VCaP (cell line): ENCODE data around the gene EVI2A.
"Not testable (repeated sequence)": the region's sequence is repeated elsewhere in the genome, so short reads cannot be mapped to it uniquely, and the experiment has no call there.

Source experiments
- H3K27ac ChIP-seq: fragments of 450-650 bp; 2 replicates; pipeline ENCODE4 v1.5.1; 2017
- CTCF ChIP-seq: fragments of 450-650 bp; conservative IDR thresholded peaks from 2 replicates; pipeline ENCODE4 v1.5.1; 2017; ENCODE audit warnings: mild to moderate bottlenecking, moderate library complexity

Gene EVI2A

GRCh38 chr17:31289790-31290189, 31.6 kb downstream of the EVI2A start:
- H3K27ac ChIP-seq = no peak overlapping the region
- TF ChIP-seq CTCF = no peak

- not testable (repeated sequence) for H3K27ac ChIP-seq
These were observed 33.5 kb downstream of the EVI2A start for GRCh38 chr17:31287932-31288331.

- TF ChIP-seq CTCF = peak; percentile 22; the same call in 1 of the 2 replicates
- no peak overlapping the region for H3K27ac ChIP-seq
These were observed 34.8 kb downstream of the EVI2A start for GRCh38 chr17:31286587-31286986.

- no peak for TF ChIP-seq CTCF
- H3K27ac ChIP-seq = no peak overlapping the region
These were observed 37.6 kb downstream of the EVI2A start for GRCh38 chr17:31283841-31284240.

GRCh38 chr17:31281061-31281460, 40.4 kb downstream of the EVI2A start:
- no peak overlapping the region for H3K27ac ChIP-seq
- TF ChIP-seq CTCF = no peak

GRCh38 chr17:31279401-31279800, 42.0 kb downstream of the EVI2A start:
- no peak for TF ChIP-seq CTCF
- H3K27ac ChIP-seq = no peak overlapping the region

- no peak for TF ChIP-seq CTCF
- no peak overlapping the region for H3K27ac ChIP-seq
These were observed 46.3 kb downstream of the EVI2A start for GRCh38 chr17:31275116-31275515.

GRCh38 chr17:31274252-31274651, 47.2 kb downstream of the EVI2A start:
- no peak for TF ChIP-seq CTCF
- H3K27ac ChIP-seq = no peak overlapping the region
